NCI-H524 treated with DMSO at 0.1 percent for 48 hours (cell line): Measurements from ENCODE around the gene SLC35F4.
A peak's percentile ranks its signal among the peaks of the same experiment; 100 is the strongest.

ENCODE experiments used
- DNase-seq: peaks from one replicate; lab custom pipeline; 2025; lab: John Stamatoyannopoulos, UW

The SLC35F4 gene

GRCh38 chr14:57617510-57617909 lies 248.4 kb downstream of the SLC35F4 start:
- DNase-seq: no peak

GRCh38 chr14:57612946-57613345 lies 252.9 kb downstream of the SLC35F4 start:
- no peak for DNase-seq

- no peak for DNase-seq
Observed at GRCh38 chr14:57611555-57612075, 254.3 kb downstream of the SLC35F4 start.

GRCh38 chr14:57610631-57611030 lies 255.3 kb downstream of the SLC35F4 start:
- peak; percentile 56 for DNase-seq

GRCh38 chr14:57609192-57610075 lies 256.5 kb downstream of the SLC35F4 start:
- no peak for DNase-seq

GRCh38 chr14:57607086-57607485 lies 258.8 kb downstream of the SLC35F4 start:
- no peak for DNase-seq

GRCh38 chr14:57583396-57583795 lies 282.5 kb downstream of the SLC35F4 start:
- DNase-seq: no peak

- no peak for DNase-seq
Observed at GRCh38 chr14:57582746-57583145, 283.1 kb downstream of the SLC35F4 start.

GRCh38 chr14:57578801-57579200 lies 287.1 kb downstream of the SLC35F4 start:
- DNase-seq: peak; percentile 93

GRCh38 chr14:57576498-57576897 lies 289.4 kb downstream of the SLC35F4 start:
- DNase-seq: no peak

GRCh38 chr14:57575482-57575881 lies 290.4 kb downstream of the SLC35F4 start:
- DNase-seq: no peak

GRCh38 chr14:57574617-57575288 lies 291.1 kb downstream of the SLC35F4 start:
- no peak for DNase-seq

- no peak for DNase-seq
Observed at GRCh38 chr14:57573173-57573572, 292.7 kb downstream of the SLC35F4 start.

- no peak for DNase-seq
Observed at GRCh38 chr14:57568554-57568953, 297.3 kb downstream of the SLC35F4 start.

- no peak for DNase-seq
Observed at GRCh38 chr14:57567220-57567619, 298.7 kb downstream of the SLC35F4 start.

- no peak for DNase-seq
Observed at GRCh38 chr14:57560681-57561080, 305.2 kb downstream of the SLC35F4 start.

GRCh38 chr14:57559576-57559975 lies 306.3 kb downstream of the SLC35F4 start:
- no peak for DNase-seq

- DNase-seq: no peak
Observed at GRCh38 chr14:57549765-57550420, 316.0 kb downstream of the SLC35F4 start.

- DNase-seq: no peak
Observed at GRCh38 chr14:57549016-57549564, 316.8 kb downstream of the SLC35F4 start.

- DNase-seq: no peak
Observed at GRCh38 chr14:57547131-57547530, 318.8 kb downstream of the SLC35F4 start.

- no peak for DNase-seq
Observed at GRCh38 chr14:57533214-57533613, 332.7 kb downstream of the SLC35F4 start.

- DNase-seq: no peak
Observed at GRCh38 chr14:57530571-57530970, 335.3 kb downstream of the SLC35F4 start.
